ENCODE measurements around the gene ZBTB14. TPM values are rescaled to one million over a fixed set of nuclear protein-coding genes. Genes with fewer than 3 reads are reported as not detected.

ZBTB14 gene
- total RNA-seq, 1 donor from 2014 or later: 36.8 TPM

DNA sequence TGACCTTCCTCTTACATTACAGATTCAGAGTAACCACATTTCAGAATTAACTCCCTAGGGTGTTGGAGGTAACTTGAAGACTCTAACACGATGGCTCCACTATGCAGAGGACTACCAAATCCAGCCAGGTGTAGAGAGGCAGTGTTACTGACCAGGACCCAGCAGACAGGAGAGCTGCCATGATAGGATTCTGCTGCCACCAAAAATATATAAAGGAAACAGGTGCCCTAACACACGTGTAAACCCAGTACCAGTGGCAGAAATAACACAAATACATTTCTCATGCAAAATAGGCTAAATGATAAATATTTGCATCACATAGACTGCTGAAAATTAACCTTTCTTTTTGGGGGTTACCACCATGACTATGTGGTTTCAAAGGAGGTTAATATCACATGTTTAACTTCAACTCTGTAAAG is 7.0 kb downstream of the ZBTB14 start:
- DNase-seq: no peak

DNA sequence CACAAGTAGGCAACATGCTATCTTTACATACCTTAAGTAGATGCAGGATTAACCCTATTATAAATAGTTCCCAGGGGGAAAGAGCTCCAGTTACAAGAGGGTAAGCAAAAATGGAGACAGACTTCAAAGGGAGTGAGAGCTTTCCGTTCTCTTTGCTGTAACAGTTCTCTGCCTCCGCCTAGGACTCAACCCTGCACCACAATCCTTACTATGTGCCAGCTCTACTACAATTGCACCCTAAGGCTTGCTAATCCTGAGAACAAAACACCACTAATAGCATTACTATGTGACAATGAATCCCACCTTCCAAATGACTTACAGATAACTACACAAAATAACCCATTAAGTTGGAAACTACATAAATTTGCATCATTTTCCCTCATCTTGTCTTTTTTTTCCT is 7.7 kb downstream of the ZBTB14 start:
- no peak for DNase-seq

DNA sequence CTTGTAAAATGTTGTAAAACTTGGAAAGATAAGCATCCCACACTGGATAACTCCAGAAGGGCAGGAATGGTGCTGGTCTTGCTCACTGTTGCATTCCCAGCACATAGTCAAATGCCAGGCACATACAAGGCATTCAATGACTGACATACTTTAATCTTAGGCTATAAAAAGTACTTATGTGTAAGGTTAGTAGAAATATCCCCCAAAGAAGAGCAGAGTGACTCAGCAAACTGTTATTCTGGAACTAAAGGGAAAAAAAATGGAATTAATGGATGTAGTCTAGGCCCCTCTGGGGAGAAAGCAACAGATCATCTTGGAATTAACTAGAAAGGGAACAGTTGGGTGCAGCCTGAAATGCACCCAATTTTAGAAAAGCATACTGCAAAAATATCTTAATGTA is 9.0 kb downstream of the ZBTB14 start:
- DNase-seq: no peak

DNA sequence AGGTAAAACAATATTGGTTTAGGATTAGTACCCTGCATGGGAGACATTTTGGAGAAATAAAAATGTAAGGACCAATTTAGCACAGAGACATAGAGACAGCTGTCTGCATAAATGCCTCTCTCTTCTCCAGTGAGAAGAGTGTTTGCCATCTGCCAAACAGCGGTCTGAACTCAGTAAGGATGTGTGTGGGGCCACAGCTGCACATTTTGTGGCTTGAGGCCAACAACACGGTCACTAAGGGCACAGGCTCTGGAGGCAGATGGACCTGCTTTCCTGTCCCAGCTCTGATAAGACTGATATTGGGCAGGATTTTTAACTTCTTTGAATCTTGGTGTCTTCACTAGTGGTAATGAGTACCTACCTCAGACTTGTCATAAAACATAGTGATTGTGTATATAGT is 10.2 kb downstream of the ZBTB14 start:
- no peak for DNase-seq

DNA sequence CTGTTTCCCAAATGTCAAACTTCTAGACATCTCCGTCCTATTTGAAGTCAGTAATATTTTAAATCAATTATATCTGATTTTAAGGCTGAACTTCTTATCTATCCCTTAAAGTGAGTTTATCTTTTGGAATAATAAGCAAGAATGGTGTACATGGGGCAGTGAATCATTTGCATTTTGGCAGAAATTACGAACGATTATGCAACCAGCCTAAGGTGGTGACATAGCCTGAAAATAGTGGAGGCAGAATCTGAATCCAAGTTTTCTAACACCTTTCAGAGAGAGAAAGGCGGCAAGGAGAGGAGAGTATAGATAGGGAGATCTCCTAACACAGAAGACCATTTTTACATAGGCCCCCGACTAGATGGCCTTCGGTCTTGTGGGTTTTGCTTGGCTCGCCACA is 10.7 kb downstream of the ZBTB14 start:
- DNase-seq: no peak

DNA sequence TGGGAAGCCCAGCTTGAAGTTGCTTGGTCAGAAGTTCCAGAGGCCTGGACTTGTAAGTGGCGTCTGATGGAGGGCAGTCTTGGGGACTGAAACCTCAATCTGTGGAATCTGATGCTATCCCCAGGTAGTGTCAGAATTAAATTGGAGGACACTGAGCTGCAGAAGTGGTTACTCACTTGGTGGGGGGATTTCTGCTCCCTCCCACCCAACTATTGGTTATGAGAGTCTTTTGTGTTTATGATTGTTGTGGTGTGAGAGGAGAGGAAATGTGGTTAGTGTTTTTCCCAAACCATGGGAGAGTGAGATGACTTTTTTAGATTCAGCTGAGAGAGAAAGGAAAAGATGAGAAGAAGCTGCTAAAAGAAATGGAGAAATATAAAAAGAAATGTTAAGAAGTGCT is 12.8 kb downstream of the ZBTB14 start:
- no peak for DNase-seq

DNA sequence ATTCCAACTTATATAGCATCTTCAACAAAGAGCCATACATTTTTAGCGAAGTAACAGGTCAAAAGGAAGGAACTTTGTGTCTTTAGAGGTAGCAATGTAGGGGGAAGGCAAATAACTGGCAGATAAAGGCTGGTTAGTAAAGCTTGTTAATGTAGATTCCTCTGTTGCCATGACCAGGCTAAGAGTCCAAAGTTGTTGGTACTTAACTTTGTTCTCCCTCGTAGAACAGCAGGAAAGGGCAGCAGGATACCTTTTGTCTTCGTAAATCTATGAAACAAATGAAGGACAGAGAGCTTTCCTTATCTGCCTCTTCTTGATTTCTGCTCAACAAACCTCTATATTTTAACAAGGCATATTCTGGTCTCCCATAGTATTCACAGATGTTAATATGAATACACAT is 18.6 kb downstream of the ZBTB14 start:
- no peak for DNase-seq

DNA sequence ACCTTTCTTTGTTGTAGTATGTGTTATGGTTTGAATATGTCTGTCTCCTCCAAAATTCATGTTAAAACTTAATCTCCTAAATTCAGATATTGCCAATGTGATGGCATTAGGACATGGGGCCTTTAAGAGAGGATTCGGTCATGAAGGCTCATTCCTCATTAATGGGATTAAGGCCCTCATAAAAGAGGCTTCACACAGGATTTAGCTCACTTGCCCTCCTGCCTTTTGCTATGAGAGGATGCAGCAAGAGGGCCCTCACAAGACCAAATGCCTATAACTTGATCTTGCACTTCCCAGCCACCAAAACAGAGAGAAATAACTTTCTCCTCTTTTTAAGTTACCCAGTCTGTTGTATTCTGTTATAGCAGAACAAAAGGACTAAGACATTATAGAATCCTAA is 19.7 kb downstream of the ZBTB14 start:
- no peak for DNase-seq

DNA sequence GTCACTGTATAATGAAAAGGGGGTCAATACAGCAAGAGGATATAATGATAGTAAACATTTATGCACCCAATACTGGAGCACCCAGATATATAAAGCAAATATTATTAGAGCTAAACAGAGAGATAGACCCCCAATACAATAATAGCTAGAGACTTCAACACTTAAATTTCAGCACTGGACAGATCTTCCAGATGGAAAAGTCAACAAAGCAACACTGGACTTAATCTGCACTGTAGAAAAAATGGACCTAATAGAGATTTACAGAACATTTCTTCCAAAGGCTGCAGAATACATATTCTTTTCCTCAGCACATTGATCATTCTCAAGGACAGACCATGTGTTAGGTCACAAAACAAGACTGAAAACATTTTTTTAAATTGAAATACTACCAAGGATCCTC is 26.7 kb downstream of the ZBTB14 start:
- no peak for DNase-seq

DNA sequence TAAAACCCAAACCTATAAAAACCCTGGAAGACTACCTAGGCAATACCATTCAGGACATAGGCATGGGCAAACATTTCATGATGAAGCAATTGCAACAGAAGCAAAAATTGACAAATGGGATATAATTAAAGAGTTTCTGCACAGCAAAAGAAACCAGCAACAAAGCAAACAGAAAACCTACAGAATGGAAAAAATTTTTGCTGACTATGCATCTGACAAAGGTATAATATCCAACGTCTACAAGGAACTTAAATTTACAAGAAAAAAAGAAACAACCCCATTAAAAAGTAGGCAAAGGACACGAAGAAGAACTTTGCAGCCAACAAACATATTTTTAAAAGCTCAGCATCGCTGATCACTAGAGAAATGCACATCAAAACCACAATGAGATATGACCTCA is 28.8 kb downstream of the ZBTB14 start:
- no peak for DNase-seq

DNA sequence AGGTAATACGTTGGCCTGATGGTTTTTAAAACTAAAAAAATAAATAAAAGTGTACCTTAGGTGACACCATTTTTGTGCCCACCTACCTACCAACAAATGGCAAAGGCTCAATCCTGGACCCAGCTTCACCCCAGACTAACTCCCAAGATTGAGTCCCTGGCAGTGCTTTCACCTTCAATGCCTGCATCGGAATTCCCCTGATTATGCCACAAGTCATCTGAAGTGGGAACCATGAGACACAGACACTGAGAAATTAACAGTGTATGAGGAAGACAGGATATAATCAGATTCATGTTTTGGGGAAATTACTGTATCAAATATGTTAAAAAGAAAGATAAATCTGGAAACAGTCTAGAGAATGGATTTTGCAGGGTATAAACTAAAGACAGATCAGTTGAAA is 41.6 kb downstream of the ZBTB14 start:
- no peak for DNase-seq

DNA sequence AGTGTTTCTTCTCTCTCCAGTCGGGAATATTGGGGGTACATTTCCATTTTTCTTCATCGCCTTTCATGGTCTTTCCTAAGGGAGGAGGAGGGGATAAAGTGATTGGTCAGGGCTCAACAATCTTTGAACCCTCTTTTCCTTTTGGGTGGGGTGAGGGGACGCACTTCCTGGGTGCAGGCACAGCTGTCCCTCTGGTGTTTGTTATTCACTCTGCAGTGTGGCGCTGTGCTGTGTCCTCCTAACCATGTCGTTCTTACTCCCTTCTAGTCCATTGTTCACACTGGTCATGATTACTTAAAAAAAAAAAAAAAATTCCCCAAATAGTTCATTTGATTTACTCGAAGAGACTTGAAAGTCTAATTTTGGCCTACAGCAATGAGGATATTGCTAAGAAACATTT is 44.4 kb downstream of the ZBTB14 start:
- DNase-seq: no peak

DNA sequence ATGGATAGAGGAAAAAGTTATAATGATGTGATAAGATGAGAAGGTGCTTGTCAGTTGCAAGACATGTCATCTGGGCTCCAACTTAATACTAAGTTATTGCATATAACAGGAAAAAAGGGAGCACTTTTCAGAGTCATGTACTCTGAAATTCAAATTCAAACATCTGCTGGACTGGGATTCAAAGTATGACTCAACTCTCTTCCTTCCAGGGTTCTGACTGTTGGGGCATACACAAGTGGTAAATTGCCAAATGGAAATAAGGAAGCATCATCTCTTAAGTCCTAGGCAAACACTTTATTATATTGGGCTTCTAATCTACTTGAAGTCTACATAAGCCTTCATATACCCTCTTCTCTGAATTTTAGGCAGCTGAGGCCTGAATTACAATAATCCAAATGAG is 44.9 kb downstream of the ZBTB14 start:
- no peak for DNase-seq

DNA sequence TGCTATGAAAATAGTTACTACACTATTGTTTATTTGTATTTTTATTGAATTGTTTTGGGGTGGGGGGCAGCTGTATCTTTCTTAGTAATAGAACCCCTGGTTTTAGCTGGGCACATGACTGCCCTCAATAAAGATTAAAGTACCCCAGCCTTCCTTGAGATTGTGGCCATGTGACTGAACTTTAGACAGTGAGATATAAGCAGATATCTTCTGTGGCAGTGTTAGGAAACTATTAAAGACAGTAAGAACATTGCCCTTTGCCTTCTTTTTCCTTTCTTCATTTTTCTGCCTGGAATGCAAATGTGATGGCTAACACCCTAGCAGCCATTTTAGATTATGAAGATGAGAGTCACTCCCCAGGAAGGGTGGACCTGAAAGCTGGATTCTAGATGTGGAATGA is 50.6 kb downstream of the ZBTB14 start:
- DNase-seq: no peak

DNA sequence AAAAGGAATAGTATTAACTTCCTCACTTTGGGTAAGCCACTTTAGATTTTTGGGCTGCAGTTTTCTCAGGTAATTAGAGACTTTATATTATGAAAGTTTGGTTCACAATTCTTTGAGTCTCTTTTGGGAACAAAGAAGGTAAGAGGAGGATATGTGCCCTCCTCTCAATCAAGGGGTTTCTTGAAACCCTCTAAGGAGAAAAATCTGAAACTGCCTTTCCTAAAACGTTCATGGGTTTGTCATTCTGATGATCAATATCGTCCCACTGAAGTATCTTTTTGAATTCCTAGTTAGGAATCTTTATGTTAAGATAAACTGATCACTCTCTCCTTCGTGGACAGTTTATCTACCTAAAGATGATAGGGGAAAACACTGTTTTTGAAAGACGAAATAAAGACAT is 56.1 kb downstream of the ZBTB14 start:
- DNase-seq: no peak

Other genes starting within 250 kb of the ZBTB14 start
- 3.6 TPM for gene AKAIN1, start 98.5 kb downstream of the ZBTB14 start, total RNA-seq
- gene EPB41L3, start 248.3 kb upstream of the ZBTB14 start, total RNA-seq: 72.7 TPM

Data from occipital lobe (tissue), 2 donors.